Nephron (organoid): ENCODE data around the gene SPON1.
A peak's percentile ranks its signal among the peaks of the same experiment; 100 is the strongest.
"Not testable (repeated sequence)": the region's sequence is repeated elsewhere in the genome, so short reads cannot be mapped to it uniquely, and the experiment has no call there.

Experiments used
- H3K27ac Mint-ChIP-seq, 3 experiments: 2 replicates each; pipeline ENCODE4 v1.8.0; 2020; ENCODE audit warnings: mixed read lengths in 3 of 3, mild to moderate bottlenecking in 2 of 3, moderate library complexity in 1 of 3
- H3K27me3 Mint-ChIP-seq: 2 replicates; pipeline ENCODE4 v1.8.0; 2021; ENCODE audit warnings: low read depth, mild to moderate bottlenecking, moderate library complexity, mixed read lengths
- H3K36me3 Mint-ChIP-seq: 2 replicates; pipeline ENCODE4 v1.8.0; 2020; ENCODE audit warnings: low read depth, mixed read lengths
- H3K4me1 Mint-ChIP-seq: 2 replicates; pipeline ENCODE4 v1.8.0; 2020; ENCODE audit warnings: mixed read lengths
- H3K4me3 Mint-ChIP-seq, 3 experiments: 2 replicates each; pipeline ENCODE4 v1.8.0; 2020; ENCODE audit warnings: mild to moderate bottlenecking in 3 of 3, mixed read lengths in 3 of 3, moderate library complexity in 2 of 3
- H3K9me3 Mint-ChIP-seq: 2 replicates; pipeline ENCODE4 v1.8.0; 2020; ENCODE audit warnings: mixed read lengths
- CTCF ChIP-seq, 3 experiments: fragments of 200-600 bp; sonication (generic); IDR thresholded peaks; one replicate each; pipeline ENCODE4 v1.5.0; 2021; ENCODE audit warnings: antibody characterized with exemption in 3 of 3; ENCODE audit not compliant: unreplicated experiment in 3 of 3

Gene SPON1

GRCh38 chr11:14089690-14090462 is 127.4 kb downstream of the SPON1 start:
- TF ChIP-seq CTCF (IDR thresholded peaks at IDR 0.05; ENCODE audit: unreplicated experiment in 3 of 3) = no peak
- Mint-ChIP-seq H3K4me1 (peaks cover 6% of the 10 kb centered on the region), H3K27ac (peak overlapping the region; percentile 17 to 32 (median 32)), H3K9me3 (peaks cover 40% of the 10 kb centered on the region), H3K4me3 (no peak overlapping the region), H3K27me3 (peaks cover 6% of the 10 kb centered on the region), H3K36me3 (peaks cover 34% of the 10 kb centered on the region)

GRCh38 chr11:14090631-14091030 is 128.1 kb downstream of the SPON1 start:
- not testable (repeated sequence) for H3K27me3 Mint-ChIP-seq, H3K4me1 Mint-ChIP-seq, H3K4me3 Mint-ChIP-seq
- H3K9me3 Mint-ChIP-seq = peaks cover 33% of the 10 kb centered on the region
- H3K27ac Mint-ChIP-seq = peak overlapping the region; percentile 17 to 32 (median 32)
- peaks cover 33% of the 10 kb centered on the region for H3K36me3 Mint-ChIP-seq

- TF ChIP-seq CTCF (IDR thresholded peaks at IDR 0.05; ENCODE audit: unreplicated experiment in 3 of 3) = no peak
- H3K9me3 Mint-ChIP-seq = peaks cover 13% of the 10 kb centered on the region
These were observed 130.5 kb downstream of the SPON1 start for GRCh38 chr11:14093065-14093464.

GRCh38 chr11:14094481-14095037 is 132.0 kb downstream of the SPON1 start:
- peaks cover 6% of the 10 kb centered on the region for H3K4me1 Mint-ChIP-seq
- H3K36me3 Mint-ChIP-seq = peaks cover 5% of the 10 kb centered on the region
- no peak for TF ChIP-seq CTCF (IDR thresholded peaks at IDR 0.05; ENCODE audit: unreplicated experiment in 3 of 3)
- peaks cover 4% of the 10 kb centered on the region for H3K9me3 Mint-ChIP-seq
- no peak overlapping the region for H3K27ac Mint-ChIP-seq
- no peak overlapping the region for H3K4me3 Mint-ChIP-seq
- peaks cover 3% of the 10 kb centered on the region for H3K27me3 Mint-ChIP-seq

More at GRCh38 chr11:14093065-14093464, 130.5 kb downstream of the SPON1 start:
- no peak overlapping the region for H3K27ac Mint-ChIP-seq
- peaks cover 6% of the 10 kb centered on the region for H3K27me3 Mint-ChIP-seq
- no peak overlapping the region for H3K4me3 Mint-ChIP-seq
- H3K4me1 Mint-ChIP-seq = peaks cover 6% of the 10 kb centered on the region
- H3K36me3 Mint-ChIP-seq = peaks cover 12% of the 10 kb centered on the region

GRCh38 chr11:14095882-14096281 is 133.4 kb downstream of the SPON1 start:
- no peaks in the 10 kb centered on the region for H3K27me3 Mint-ChIP-seq
- H3K36me3 Mint-ChIP-seq = no peaks in the 10 kb centered on the region
- TF ChIP-seq CTCF (IDR thresholded peaks at IDR 0.05; ENCODE audit: unreplicated experiment in 3 of 3) = no peak
- no peak overlapping the region for H3K27ac Mint-ChIP-seq
- H3K9me3 Mint-ChIP-seq = no peaks in the 10 kb centered on the region
- H3K4me1 Mint-ChIP-seq = no peaks in the 10 kb centered on the region
- no peak overlapping the region for H3K4me3 Mint-ChIP-seq

- Mint-ChIP-seq H3K4me3 (no peak overlapping the region), H3K4me1 (no peaks in the 10 kb centered on the region), H3K27ac (no peak overlapping the region), H3K9me3 (no peaks in the 10 kb centered on the region), H3K27me3 (no peaks in the 10 kb centered on the region), H3K36me3 (no peaks in the 10 kb centered on the region)
- TF ChIP-seq CTCF (IDR thresholded peaks at IDR 0.05; ENCODE audit: unreplicated experiment in 3 of 3) = no peak
These were observed 134.1 kb downstream of the SPON1 start for GRCh38 chr11:14096606-14097005.
